HepG2 (cell line): ENCODE data around the gene DDN. TPM values are rescaled to one million over a fixed set of nuclear protein-coding genes. Genes with fewer than 3 reads are reported as not detected.

Experiments
- ATAC-seq: fragments of 200-7000 bp; cut with Tn5 transposase; 3 replicates; pipeline ENCODE4 v1.9.1; 2020; ENCODE audit warnings: mild to moderate bottlenecking, moderate library complexity
- BruUV-seq: library from RNA; stranded (reverse); fragments of 400-500 nt; replicated peaks from 2 replicates; lab custom pipeline; 2021; lab: Mats Ljungman, UMichigan
- CTCF ChIA-PET: fragments of 300-600 bp; formaldehyde crosslinking; extraction: SDS; loops from one replicate; lab custom pipeline; 2021; ENCODE audit warnings: low total read pairs, inconsistent platforms, low intra/inter-chr PET ratio; lab: Yijun Ruan, JAX
- POLR2A ChIA-PET: fragments of 350-600 bp; sonication (Branson Sonifier 250); formaldehyde crosslinking; loops from one replicate; lab custom pipeline; 2020; ENCODE audit warnings: antibody characterized with exemption, inconsistent platforms; lab: Yijun Ruan, JAX
- DNase-seq: peaks from one replicate; pipeline ENCODE4 v3.0.0-alpha.2; 2015; ENCODE audit warnings: low spot score
- FAIRE-seq: peaks from 3 replicates; lab custom pipeline; 2011; peaks lifted over from hg19 to GRCh38; lab: Jason Lieb, UNC
- H2AFZ ChIP-seq: one replicate; pipeline ENCODE4 v1.6.1; 2011; ENCODE audit warnings: low read length, inconsistent platforms
- H3K27ac ChIP-seq: fragments of 300-600 bp; 3 replicates; pipeline ENCODE4 v1.8.0; 2011; ENCODE audit warnings: mixed run types, mild to moderate bottlenecking, mixed read lengths, low read length, inconsistent platforms; ENCODE audit not compliant: insufficient read depth; ENCODE audit errors: extremely low read length
- H3K27me3 ChIP-seq, 2 experiments: fragments of 200-600 bp in 1 of 2; 2 replicates in 1 of 2; 3 replicates in 1 of 2; pipeline versions ENCODE4 v1.6.0 to v1.8.0; 2011; ENCODE audit warnings: low read length in 2 of 2, mild to moderate bottlenecking in 2 of 2, moderate library complexity in 2 of 2, inconsistent platforms in 1 of 2; ENCODE audit not compliant: insufficient read depth in 2 of 2, control insufficient read depth in 1 of 2
- H3K36me3 ChIP-seq, 2 experiments: fragments of 200-600 bp in 1 of 2; replicated peaks in 1 of 2; 2 replicates in 1 of 2; 3 replicates in 1 of 2; pipeline versions ENCODE4 v1.5.1 to v1.8.0; 2011; ENCODE audit warnings: low read length in 2 of 2, inconsistent platforms in 1 of 2; ENCODE audit not compliant: insufficient read depth in 2 of 2, control insufficient read depth in 1 of 2
- H3K4me1 ChIP-seq: 2 replicates; pipeline ENCODE4 v1.5.1; 2012; ENCODE audit warnings: low read length, inconsistent platforms; ENCODE audit not compliant: insufficient read depth
- H3K4me2 ChIP-seq: 2 replicates; pipeline ENCODE4 v1.6.0; 2011; ENCODE audit warnings: low read depth, low read length, inconsistent platforms
- H3K4me3 ChIP-seq, 3 experiments: fragments of 200-600 bp in 1 of 3; sonication (generic), shearing (Covaris generic) in 1 of 3; replicated peaks in 1 of 3; 2 replicates each; pipeline ENCODE4 v1.5.1; 2011 to 2016; ENCODE audit warnings: low read length in 3 of 3, inconsistent platforms in 2 of 3, low read depth in 2 of 3, mild to moderate bottlenecking in 2 of 3, control low read depth in 1 of 3, mixed read lengths in 1 of 3; ENCODE audit not compliant: insufficient read depth in 1 of 3
- H3K79me2 ChIP-seq: one replicate; pipeline ENCODE4 v1.6.1; 2011; ENCODE audit warnings: low read length, inconsistent platforms; ENCODE audit not compliant: insufficient read depth
- H3K9ac ChIP-seq: 2 replicates; pipeline ENCODE4 v1.6.0; 2011; ENCODE audit warnings: mild to moderate bottlenecking, low read depth, low read length, inconsistent platforms; ENCODE audit not compliant: insufficient read depth
- H3K9me3 ChIP-seq: 2 replicates; pipeline ENCODE4 v1.5.1; 2012; ENCODE audit warnings: mild to moderate bottlenecking, low read length
- H4K20me1 ChIP-seq: 2 replicates; pipeline ENCODE4 v1.6.0; 2011; ENCODE audit warnings: inconsistent platforms, mild to moderate bottlenecking, low read length, moderate library complexity; ENCODE audit not compliant: insufficient read depth
- AHR ChIP-seq: IDR thresholded peaks from 2 replicates; pipeline ENCODE4 v1.6.1; 2018; ENCODE audit warnings: missing genetic modification reagents, missing compliant biosample characterization
- FOXA3 ChIP-seq: IDR thresholded peaks from 2 replicates; pipeline ENCODE4 v1.6.1; 2016; ENCODE audit warnings: missing genetic modification reagents, missing compliant biosample characterization
- GABPA ChIP-seq, 2 experiments: IDR thresholded peaks; 2 replicates each; pipeline ENCODE4 v1.6.1; 2011 to 2016; ENCODE audit warnings: low read depth in 2 of 2, low read length in 1 of 2, missing biosample characterization in 1 of 2, missing genetic modification characterization in 1 of 2
- KLF15 ChIP-seq: sonication (generic); formaldehyde crosslinking; IDR thresholded peaks from 2 replicates; pipeline ENCODE4 v1.8.1; 2023; ENCODE audit warnings: borderline replicate concordance, mild to moderate bottlenecking, inconsistent platforms, missing genetic modification reagents, mixed read lengths
- KMT2B ChIP-seq: IDR thresholded peaks from 2 replicates; pipeline ENCODE4 v1.6.1; 2016; ENCODE audit warnings: missing genetic modification reagents, missing compliant biosample characterization
- MLLT10 ChIP-seq: sonication (generic); formaldehyde crosslinking; IDR thresholded peaks from 2 replicates; pipeline ENCODE4 v1.4.0; 2020; ENCODE audit warnings: missing genetic modification reagents
- MYNN ChIP-seq: sonication (generic); formaldehyde crosslinking; IDR thresholded peaks from 2 replicates; pipeline ENCODE4 v1.4.0; 2020; ENCODE audit warnings: mild to moderate bottlenecking, low read depth, missing genetic modification reagents
- PHF21A ChIP-seq: sonication (generic); formaldehyde crosslinking; IDR thresholded peaks from 2 replicates; pipeline ENCODE4 v1.5.0; 2020; ENCODE audit warnings: mild to moderate bottlenecking, missing genetic modification reagents
- POLR2A ChIP-seq, 2 experiments: IDR thresholded peaks; 2 replicates each; pipeline ENCODE4 v1.6.1; 2011; ENCODE audit warnings: low read depth in 2 of 2, low read length in 2 of 2, mild to moderate bottlenecking in 1 of 2, moderate library complexity in 1 of 2; ENCODE audit not compliant: insufficient read depth in 1 of 2
- RAD51 ChIP-seq: fragments of 450-650 bp; IDR thresholded peaks from 2 replicates; pipeline ENCODE4 v1.6.1; 2016; ENCODE audit warnings: borderline replicate concordance
- SETDB1 ChIP-seq: sonication (generic); formaldehyde crosslinking; IDR thresholded peaks from 2 replicates; pipeline ENCODE4 v1.5.1; 2020; ENCODE audit warnings: missing genetic modification reagents, mild to moderate bottlenecking, borderline replicate concordance
- ZBTB7A ChIP-seq: sonication (generic); formaldehyde crosslinking; IDR thresholded peaks from 2 replicates; pipeline ENCODE4 v1.8.0; 2022; ENCODE audit warnings: mild to moderate bottlenecking, missing genetic modification reagents
- ZNF549 ChIP-seq: sonication (generic); formaldehyde crosslinking; IDR thresholded peaks from 2 replicates; pipeline ENCODE4 v1.5.0; 2020; ENCODE audit warnings: missing genetic modification reagents
- ZNF879 ChIP-seq: sonication (generic); formaldehyde crosslinking; IDR thresholded peaks from 2 replicates; pipeline ENCODE4 v1.8.1; 2023; ENCODE audit warnings: missing genetic modification reagents
- ZSCAN21 ChIP-seq: sonication (generic); formaldehyde crosslinking; IDR thresholded peaks from 2 replicates; pipeline ENCODE4 v1.8.0; 2022; ENCODE audit warnings: mild to moderate bottlenecking, missing genetic modification reagents, moderate library complexity, borderline replicate concordance
- ZSCAN9 ChIP-seq: IDR thresholded peaks from 2 replicates; pipeline ENCODE4 v1.6.1; 2016; ENCODE audit warnings: borderline replicate concordance
- WGBS: methylation state at CpG from one replicate; pipeline ENCODE4 v1.1.6; 2017; ENCODE audit warnings: low lambda C conversion rate; 5-methylcytosine and 5-hydroxymethylcytosine counted together
- in situ Hi-C: cut with HindIII; loops from 2 replicates; pipeline ENCODE4 v1.10.0; 2017; ENCODE audit warnings: low pct_unique_long_range_greater_than_20kb; ENCODE audit not compliant: extremely low pct_ligation_motif_present
- intact Hi-C: fragments of 100-400 bp; cut with micrococcal nuclease; formaldehyde crosslinking; loops from one replicate; pipeline ENCODE4 v1.10.0; 2022; ENCODE audit not compliant: unreplicated experiment
- polyA plus RNA-seq, 8 experiments: library from polyadenylated mRNA; depleted of rRNA in 3 of 8; stranded (reverse) in 7 of 8; unstranded in 1 of 8; fragments of >200 nt; fragmentation: Illumina TruSeq in 4 of 8; extraction: Trizol in 4 of 8; gene quantifications; 2 replicates each; pipeline versions ENCODE4 v1.2.1 to v1.2.3, GENCODE V29; 2011 to 2016; ENCODE audit warnings: low read depth in 4 of 8, missing spikeins in 1 of 8, mixed read lengths in 1 of 8; ENCODE audit not compliant: insufficient read depth in 1 of 8
- total RNA-seq, 5 experiments: library from RNA; depleted of rRNA; stranded (reverse); fragments of >200 nt; fragmentation: Illumina TruSeq; extraction: Trizol; gene quantifications; 2 replicates each; pipeline ENCODE4 v1.2.3, GENCODE V29; 2016; ENCODE audit warnings: low read depth in 1 of 5
- TF ChIP-seq, protein P1 (sequence below): sonication (generic); formaldehyde crosslinking; IDR thresholded peaks from 2 replicates; pipeline ENCODE4 v1.4.0; 2020; ENCODE audit warnings: mild to moderate bottlenecking, missing genetic modification reagents
- TF ChIP-seq, protein P2 (sequence below): IDR thresholded peaks from 2 replicates; pipeline ENCODE4 v1.6.1; 2016; ENCODE audit warnings: low read depth

The DDN gene
- total and polyA plus RNA-seq, 2 of the 13 experiments (the other 11 are each of a cell fraction or from before 2014, with no cell fraction given) = 0.24 to 0.53 TPM

DNA sequence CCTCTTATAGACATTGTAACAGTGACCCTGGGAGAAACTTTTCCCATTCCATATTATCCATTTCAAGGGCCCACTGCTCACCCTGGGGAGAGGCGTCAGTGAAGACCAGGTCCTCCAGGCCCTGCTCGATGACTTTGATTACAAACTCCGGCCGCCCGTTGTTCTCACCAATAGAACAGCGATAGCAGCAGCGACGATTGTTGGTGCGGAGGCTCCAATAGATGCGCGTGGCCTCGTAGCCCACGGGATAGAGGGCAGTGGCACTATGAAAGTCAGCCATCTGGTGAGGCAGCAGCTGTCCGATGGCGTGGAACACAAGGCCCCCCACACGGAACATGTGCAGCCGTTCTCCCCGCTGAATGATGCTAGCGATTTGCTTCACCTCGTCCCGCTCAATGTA, 26.9 kb upstream of the DDN start:
- intact Hi-C loops = no loop called here
- ATAC-seq (no peak), DNase-seq (no peak), FAIRE-seq (no peak)
- no peaks in the 10 kb centered on the region for H3K4me1 ChIP-seq
- H3K79me2 ChIP-seq = no peaks in the 10 kb centered on the region
- POLR2A ChIA-PET = no interaction called here
- no peaks in the 10 kb centered on the region for H4K20me1 ChIP-seq
- H2AFZ ChIP-seq = no peak overlapping the region
- 97% methylated on average over 18 of the region's 21 CpGs for WGBS
- H3K9me3 ChIP-seq = no peaks in the 10 kb centered on the region
- no peak overlapping the region for H3K9ac ChIP-seq
- no peaks in the 10 kb centered on the region for H3K27me3 ChIP-seq
- TF ChIP-seq SETDB1 (CRISPR knock-in tag) (no peak), POLR2A (IDR thresholded peaks at IDR 0.05; ENCODE audit: insufficient read depth in 1 of 2, low read depth in 2 of 2, low read length in 2 of 2) (peak in 1 of 2 experiments; percentile 32; a peak in 1 of 4 replicates)
- CTCF ChIA-PET = no interaction called here
- H3K4me2 ChIP-seq = no peak overlapping the region
- H3K4me3 ChIP-seq = no peak overlapping the region
- in situ Hi-C loops = no loop called here
- no peak overlapping the region for H3K27ac ChIP-seq
- peaks cover 41 to 80% of the 10 kb centered on the region in 2 experiments for H3K36me3 ChIP-seq
- no TSS peak for BruUV-seq

DNA sequence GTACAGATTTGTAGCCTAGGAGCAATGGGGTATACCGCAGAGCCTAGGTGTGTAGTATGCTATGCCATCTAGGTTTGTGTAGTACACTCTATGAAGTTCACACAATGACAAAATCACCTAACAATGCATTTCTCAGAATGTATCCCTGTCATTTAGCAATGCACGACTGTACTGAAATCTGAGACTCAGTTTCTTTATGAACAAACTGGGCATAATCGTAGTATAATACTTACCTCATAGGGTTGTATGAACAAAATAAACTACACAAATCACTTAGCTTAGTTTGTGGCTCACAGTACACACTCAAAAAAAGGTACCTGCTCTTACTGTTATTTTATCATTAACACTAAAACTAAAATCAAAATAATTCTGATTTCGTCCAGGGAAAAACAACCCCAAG, 26.3 kb upstream of the DDN start:
- Histone ChIP-seq H2AFZ (no peak overlapping the region), H3K4me2 (no peak overlapping the region), H3K36me3 (peaks cover 39 to 77% of the 10 kb centered on the region in 2 experiments), H3K79me2 (no peaks in the 10 kb centered on the region), H3K9me3 (no peaks in the 10 kb centered on the region), H3K9ac (no peak overlapping the region), H3K27me3 (no peaks in the 10 kb centered on the region), H3K4me3 (no peak overlapping the region), H3K27ac (no peak overlapping the region), H3K4me1 (no peaks in the 10 kb centered on the region), H4K20me1 (no peaks in the 10 kb centered on the region)
- ATAC-seq (no peak), DNase-seq (no peak), FAIRE-seq (no peak)
- ChIA-PET CTCF (no interaction called here), POLR2A (no interaction called here)
- over 99% methylated on average over 4 of the region's 4 CpGs for WGBS
- intact Hi-C loops = no loop called here
- no TSS peak for BruUV-seq
- in situ Hi-C loops = no loop called here
- TF ChIP-seq ZSCAN9 (CRISPR knock-in tag) (no peak), KLF15 (CRISPR knock-in tag) (no peak), AHR (no peak), GABPA (IDR thresholded peaks at IDR 0.05; ENCODE audit: low read depth, low read length) (no peak), GABPA (CRISPR knock-in tag; IDR thresholded peaks at IDR 0.05; ENCODE audit: low read depth) (no peak), ZNF879 (CRISPR knock-in tag) (no peak), PHF21A (no peak), MLLT10 (no peak), ZBTB7A (CRISPR knock-in tag) (no peak), ZSCAN21 (CRISPR knock-in tag) (no peak), RAD51 (no peak), MYNN (CRISPR knock-in tag) (no peak), FOXA3 (no peak), ZNF549 (CRISPR knock-in tag) (no peak), KMT2B (CRISPR knock-in tag) (no peak)
- TF ChIP-seq, protein P1, sequence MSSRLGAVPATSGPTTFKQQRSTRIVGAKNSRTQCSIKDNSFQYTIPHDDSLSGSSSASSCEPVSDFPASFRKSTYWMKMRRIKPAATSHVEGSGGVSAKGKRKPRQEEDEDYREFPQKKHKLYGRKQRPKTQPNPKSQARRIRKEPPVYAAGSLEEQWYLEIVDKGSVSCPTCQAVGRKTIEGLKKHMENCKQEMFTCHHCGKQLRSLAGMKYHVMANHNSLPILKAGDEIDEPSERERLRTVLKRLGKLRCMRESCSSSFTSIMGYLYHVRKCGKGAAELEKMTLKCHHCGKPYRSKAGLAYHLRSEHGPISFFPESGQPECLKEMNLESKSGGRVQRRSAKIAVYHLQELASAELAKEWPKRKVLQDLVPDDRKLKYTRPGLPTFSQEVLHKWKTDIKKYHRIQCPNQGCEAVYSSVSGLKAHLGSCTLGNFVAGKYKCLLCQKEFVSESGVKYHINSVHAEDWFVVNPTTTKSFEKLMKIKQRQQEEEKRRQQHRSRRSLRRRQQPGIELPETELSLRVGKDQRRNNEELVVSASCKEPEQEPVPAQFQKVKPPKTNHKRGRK (CRISPR knock-in tag) = no peak
- TF ChIP-seq, protein P2, sequence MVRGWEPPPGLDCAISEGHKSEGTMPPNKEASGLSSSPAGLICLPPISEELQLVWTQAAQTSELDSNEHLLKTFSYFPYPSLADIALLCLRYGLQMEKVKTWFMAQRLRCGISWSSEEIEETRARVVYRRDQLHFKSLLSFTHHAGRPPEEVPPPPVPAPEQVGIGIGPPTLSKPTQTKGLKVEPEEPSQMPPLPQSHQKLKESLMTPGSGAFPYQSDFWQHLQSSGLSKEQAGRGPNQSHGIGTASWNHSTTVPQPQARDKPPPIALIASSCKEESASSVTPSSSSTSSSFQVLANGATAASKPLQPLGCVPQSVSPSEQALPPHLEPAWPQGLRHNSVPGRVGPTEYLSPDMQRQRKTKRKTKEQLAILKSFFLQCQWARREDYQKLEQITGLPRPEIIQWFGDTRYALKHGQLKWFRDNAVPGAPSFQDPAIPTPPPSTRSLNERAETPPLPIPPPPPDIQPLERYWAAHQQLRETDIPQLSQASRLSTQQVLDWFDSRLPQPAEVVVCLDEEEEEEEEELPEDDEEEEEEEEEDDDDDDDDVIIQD (CRISPR knock-in tag) = no peak
